ENCODE data around the gene COLQ.
"Not testable (repeated sequence)": the region's sequence is repeated elsewhere in the genome, so short reads cannot be mapped to it uniquely, and the experiment has no call there.

The COLQ gene

DNA sequence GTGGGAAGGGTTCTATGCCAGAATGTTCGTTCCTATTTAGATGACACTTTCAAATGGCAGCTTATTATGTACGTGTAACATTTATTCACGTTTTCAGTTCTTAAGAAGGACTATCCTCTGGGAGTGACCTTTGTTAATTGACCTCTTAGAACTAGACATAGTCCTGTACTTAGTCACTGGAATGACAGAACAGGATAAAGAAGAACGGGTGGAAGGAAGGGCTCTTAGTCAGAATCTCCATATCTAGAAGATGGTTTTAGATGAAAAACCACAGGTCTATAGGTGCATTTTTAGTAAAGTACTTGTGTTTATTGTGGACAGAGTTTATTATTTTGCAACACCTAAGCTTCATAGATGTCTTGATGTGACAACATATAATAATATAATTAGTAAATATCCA is 100.6 kb downstream of the COLQ start:
- no peak for DNase-seq

DNA sequence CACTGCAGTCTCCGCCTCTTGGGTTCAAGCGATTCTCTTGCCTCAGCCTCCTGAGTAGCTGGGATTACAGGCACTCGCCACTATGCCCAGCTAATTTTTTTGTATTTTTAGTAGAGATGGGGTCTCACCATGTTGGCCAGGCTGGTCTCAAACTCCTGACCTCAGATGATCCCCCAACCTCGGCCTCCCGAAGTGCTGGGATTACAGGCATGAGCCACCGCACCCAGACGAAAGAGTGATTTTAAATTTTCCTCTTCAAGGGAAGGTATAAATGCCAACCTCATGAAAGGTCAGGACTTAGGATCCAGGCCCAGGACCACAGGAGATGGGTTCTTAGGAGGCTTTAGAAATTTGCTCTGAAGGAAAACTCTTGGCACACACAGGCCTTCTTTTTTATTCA is 110.5 kb downstream of the COLQ start:
- DNase-seq, result not testable (repeated sequence)

DNA sequence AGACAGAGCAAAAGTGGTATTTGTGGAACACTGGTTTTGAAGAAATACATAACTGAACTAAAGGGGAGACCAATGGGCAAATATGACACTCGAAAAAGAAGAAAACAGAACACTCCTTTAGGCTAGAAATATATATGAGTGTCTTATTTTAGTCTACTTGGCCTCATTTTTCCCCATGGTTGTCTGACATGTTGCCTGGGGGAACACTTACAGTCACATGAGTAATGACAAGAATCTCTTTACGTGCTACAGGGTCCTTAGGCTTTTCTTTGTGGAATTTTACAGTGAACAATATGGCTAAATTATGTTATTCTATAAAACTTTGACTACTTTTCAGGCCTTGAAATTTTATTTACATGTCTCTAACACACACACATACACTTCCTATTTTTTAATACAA is 111.7 kb downstream of the COLQ start:
- DNase-seq, result no peak

DNA sequence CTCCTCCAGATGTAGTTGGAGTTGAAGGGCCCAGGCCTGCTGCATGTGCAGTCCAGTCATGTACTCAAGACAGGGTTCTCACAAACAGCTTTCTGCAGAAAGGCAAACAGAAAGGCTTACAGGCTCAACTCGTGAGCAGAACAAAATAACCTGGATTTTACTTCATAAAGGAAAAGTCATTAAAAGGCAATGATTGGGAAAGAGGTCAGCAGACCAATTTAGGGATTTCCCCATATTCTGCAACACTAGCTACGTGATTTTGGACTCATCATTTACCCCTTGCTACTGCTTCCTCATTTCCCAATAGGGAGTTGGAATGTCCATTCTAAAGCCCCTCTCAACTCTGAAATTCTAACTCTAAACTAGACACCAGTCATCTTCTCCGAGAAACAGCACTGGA is 112.3 kb downstream of the COLQ start:
- DNase-seq, result no peak

DNA sequence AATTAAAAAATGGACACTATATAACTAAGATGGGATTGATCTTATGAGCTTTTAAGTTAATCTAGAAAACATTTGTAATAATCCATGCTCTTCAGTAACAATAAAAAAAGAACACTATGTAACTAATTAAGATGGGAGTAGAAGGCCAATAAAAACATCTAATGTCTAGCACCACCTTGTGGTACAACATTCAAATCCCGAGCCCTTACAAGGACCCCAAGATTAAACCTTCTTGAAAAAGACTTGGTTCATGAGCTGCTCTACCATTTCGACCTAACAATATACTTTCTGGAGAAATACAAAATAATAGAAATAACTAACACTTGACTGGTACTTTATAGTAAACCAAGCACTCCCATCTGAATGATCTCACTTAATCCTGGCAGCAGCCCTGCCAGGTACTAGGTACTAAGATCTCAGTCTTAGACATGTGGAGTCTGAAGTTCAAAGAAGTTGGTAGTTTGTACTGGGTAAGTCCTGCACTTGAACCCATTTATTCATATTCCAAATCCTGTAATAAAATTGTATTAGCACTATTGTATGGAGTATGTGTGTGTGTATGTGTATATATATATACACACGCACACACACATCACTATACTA is 116.0 kb downstream of the COLQ start:
- peak in 1 of 2 donors; percentile 66 for DNase-seq

DNA sequence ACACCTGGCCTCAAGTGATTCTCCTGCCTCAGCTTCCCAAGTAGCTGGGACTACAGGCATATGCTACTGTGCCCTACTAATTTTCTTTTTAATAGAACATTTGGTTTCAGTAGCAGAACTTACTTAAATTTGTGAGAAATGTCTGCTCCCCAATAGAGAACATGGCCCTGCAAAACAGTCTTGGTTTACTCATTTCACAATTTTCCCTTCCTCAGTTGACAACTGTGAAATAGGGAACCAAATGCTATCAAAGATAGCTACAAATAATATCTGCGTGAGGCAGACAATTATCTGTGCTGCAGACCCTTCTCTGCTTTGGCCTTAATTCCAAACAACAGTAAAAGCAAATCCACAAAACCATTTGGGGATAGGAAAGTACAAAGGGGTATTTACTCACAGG is 116.7 kb downstream of the COLQ start:
- DNase-seq, result no peak

DNA sequence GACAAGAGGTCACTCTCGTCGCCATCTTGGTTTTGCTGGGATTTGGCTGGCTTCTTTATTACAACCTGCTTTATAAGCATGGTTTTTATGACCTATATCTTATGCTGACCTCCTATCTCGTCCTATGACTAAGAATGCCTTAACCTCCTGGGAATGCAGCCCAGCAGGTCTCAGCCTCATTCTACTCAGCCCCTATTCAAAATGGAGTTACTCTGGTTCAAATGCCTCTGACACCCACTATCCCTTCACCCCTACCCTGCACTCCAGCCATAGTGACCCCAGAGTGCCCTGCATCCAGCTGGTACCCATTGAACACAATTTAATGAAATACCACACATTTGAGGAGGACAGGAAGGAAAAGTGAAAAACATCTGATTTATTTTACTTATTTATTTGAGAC is 117.5 kb downstream of the COLQ start:
- no peak for DNase-seq

DNA sequence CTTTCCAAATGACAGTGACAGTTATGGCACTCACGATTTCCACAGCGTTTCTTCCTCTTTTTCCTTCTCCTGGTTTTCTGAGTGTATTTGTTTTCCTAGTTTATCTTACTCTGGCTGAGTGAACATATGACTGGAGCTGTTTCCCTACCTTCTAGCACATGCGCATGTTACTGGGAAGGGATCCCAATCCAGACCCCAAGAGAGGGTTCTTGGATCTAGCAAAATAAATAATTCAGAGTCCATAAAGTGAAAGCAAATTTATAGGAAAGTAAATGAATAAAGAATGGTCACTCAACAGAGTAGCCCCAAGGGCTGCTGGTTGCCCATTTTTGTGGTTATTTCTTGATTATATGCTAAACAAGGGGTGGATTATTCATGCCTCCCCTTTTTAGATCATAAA is 118.0 kb downstream of the COLQ start:
- no peak for DNase-seq

DNA sequence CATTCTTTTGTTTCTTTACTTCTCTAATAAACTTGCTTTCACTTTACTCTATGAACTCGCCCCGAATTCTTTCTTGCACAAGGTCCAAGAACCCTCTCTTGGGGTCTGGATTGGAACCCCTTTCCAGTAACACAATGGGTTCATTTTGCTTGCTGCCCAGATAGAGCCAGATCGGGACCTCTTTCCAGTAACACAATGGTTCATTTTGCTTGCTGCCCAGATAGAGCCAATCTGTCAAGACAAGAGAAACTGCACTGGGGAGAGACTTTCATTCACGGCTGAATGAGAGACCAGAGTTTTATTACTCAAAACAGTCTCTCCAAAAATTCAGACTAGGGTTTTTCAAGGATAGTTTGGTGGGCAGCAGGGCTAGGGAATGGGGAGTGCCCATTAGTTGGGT is 119.6 kb downstream of the COLQ start:
- no peak for DNase-seq

Data from CD4-positive, alpha-beta T cell treated with Interleukin-1 beta for 1 hour (primary cell).